ENCODE data around the gene GPANK1. TPM values are rescaled to one million over a fixed set of nuclear protein-coding genes. Genes with fewer than 3 reads are reported as not detected.

GPANK1 gene
- total and polyA plus RNA-seq, 2 of the 13 experiments (the other 11 are each of a cell fraction or from before 2014, with no cell fraction given) = 15.4 to 22.8 TPM

DNA sequence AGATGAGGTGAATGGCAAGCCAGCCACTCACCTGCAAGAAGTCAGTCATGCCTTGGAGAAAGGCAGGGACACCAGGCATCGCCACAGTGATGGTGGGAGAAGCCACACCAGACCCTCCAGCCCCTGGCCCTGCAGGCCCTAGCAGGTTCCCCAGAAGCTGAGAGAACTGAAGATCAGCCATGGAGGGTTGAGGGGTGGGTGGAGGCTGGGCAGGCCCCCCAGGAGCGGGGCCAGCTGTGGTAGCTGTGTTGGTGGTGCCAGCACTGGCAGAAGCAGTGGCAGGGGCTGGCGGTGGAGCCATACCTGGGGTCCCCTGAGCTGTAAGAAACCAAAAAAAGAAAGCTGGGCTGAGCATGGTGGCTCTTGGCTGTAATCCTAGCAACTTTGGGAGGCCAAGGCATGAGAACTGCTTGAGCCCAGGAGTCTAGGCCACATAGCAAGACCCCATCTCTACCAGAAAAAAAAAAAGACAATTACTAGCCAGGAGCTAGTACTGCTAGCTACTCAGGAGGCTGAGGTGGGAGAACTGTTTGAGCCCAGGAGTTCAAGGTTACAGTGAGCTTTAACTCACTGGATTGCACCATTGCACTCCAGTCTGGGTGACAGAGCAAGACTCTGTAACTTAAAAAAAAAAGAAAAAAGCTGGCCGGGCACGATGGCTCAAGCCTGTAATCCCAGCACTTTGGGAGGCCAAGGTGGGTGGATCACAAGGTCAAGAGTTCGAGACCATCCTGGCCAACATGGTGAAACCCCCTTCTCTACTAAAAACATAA, 21.8 kb downstream of the GPANK1 start (continued):
- TF ChIP-seq, protein P1, sequence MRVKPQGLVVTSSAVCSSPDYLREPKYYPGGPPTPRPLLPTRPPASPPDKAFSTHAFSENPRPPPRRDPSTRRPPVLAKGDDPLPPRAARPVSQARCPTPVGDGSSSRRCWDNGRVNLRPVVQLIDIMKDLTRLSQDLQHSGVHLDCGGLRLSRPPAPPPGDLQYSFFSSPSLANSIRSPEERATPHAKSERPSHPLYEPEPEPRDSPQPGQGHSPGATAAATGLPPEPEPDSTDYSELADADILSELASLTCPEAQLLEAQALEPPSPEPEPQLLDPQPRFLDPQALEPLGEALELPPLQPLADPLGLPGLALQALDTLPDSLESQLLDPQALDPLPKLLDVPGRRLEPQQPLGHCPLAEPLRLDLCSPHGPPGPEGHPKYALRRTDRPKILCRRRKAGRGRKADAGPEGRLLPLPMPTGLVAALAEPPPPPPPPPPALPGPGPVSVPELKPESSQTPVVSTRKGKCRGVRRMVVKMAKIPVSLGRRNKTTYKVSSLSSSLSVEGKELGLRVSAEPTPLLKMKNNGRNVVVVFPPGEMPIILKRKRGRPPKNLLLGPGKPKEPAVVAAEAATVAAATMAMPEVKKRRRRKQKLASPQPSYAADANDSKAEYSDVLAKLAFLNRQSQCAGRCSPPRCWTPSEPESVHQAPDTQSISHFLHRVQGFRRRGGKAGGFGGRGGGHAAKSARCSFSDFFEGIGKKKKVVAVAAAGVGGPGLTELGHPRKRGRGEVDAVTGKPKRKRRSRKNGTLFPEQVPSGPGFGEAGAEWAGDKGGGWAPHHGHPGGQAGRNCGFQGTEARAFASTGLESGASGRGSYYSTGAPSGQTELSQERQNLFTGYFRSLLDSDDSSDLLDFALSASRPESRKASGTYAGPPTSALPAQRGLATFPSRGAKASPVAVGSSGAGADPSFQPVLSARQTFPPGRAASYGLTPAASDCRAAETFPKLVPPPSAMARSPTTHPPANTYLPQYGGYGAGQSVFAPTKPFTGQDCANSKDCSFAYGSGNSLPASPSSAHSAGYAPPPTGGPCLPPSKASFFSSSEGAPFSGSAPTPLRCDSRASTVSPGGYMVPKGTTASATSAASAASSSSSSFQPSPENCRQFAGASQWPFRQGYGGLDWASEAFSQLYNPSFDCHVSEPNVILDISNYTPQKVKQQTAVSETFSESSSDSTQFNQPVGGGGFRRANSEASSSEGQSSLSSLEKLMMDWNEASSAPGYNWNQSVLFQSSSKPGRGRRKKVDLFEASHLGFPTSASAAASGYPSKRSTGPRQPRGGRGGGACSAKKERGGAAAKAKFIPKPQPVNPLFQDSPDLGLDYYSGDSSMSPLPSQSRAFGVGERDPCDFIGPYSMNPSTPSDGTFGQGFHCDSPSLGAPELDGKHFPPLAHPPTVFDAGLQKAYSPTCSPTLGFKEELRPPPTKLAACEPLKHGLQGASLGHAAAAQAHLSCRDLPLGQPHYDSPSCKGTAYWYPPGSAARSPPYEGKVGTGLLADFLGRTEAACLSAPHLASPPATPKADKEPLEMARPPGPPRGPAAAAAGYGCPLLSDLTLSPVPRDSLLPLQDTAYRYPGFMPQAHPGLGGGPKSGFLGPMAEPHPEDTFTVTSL (CRISPR knock-in tag; IDR thresholded peaks at IDR 0.05; ENCODE audit: borderline replicate concordance) = no peak
- TF ChIP-seq, protein P2, sequence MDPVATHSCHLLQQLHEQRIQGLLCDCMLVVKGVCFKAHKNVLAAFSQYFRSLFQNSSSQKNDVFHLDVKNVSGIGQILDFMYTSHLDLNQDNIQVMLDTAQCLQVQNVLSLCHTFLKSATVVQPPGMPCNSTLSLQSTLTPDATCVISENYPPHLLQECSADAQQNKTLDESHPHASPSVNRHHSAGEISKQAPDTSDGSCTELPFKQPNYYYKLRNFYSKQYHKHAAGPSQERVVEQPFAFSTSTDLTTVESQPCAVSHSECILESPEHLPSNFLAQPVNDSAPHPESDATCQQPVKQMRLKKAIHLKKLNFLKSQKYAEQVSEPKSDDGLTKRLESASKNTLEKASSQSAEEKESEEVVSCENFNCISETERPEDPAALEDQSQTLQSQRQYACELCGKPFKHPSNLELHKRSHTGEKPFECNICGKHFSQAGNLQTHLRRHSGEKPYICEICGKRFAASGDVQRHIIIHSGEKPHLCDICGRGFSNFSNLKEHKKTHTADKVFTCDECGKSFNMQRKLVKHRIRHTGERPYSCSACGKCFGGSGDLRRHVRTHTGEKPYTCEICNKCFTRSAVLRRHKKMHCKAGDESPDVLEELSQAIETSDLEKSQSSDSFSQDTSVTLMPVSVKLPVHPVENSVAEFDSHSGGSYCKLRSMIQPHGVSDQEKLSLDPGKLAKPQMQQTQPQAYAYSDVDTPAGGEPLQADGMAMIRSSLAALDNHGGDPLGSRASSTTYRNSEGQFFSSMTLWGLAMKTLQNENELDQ (CRISPR knock-in tag; IDR thresholded peaks at IDR 0.05; ENCODE audit: borderline replicate concordance) = no peak
- TF ChIP-seq SPEN (CRISPR knock-in tag; IDR thresholded peaks at IDR 0.05; ENCODE audit: low read depth) (no peak; the same call in 1 of the 2 replicates), ONECUT2 (CRISPR knock-in tag; IDR thresholded peaks at IDR 0.05) (no peak), ZSCAN9 (CRISPR knock-in tag; IDR thresholded peaks at IDR 0.05; ENCODE audit: borderline replicate concordance) (no peak), ZBTB7A (CRISPR knock-in tag; IDR thresholded peaks at IDR 0.05) (no peak), ZNF772 (CRISPR knock-in tag; IDR thresholded peaks at IDR 0.05) (no peak), ZNF674 (CRISPR knock-in tag; IDR thresholded peaks at IDR 0.05; ENCODE audit: low read depth) (no peak), NONO (IDR thresholded peaks at IDR 0.05) (no peak), NONO (CRISPR knock-in tag; conservative IDR thresholded peaks at IDR 0.05) (no peak), MTF1 (CRISPR knock-in tag; IDR thresholded peaks at IDR 0.05) (no peak), GATAD2A (CRISPR knock-in tag; IDR thresholded peaks at IDR 0.05) (peak; percentile 69; the same call in 1 of the 2 replicates), CEBPG (CRISPR knock-in tag; IDR thresholded peaks at IDR 0.05) (peak; percentile 60), EZH2 (conservative IDR thresholded peaks at IDR 0.05; ENCODE audit: low read depth, low read length) (no peak), NR2F6 (IDR thresholded peaks at IDR 0.05) (no peak), NR2F6 (CRISPR knock-in tag; IDR thresholded peaks at IDR 0.05) (no peak), ZNF782 (CRISPR knock-in tag; IDR thresholded peaks at IDR 0.05; ENCODE audit: borderline replicate concordance) (no peak), KDM4B (CRISPR knock-in tag; IDR thresholded peaks at IDR 0.05) (no peak), HES4 (CRISPR knock-in tag; IDR thresholded peaks at IDR 0.05; ENCODE audit: borderline replicate concordance) (no peak), ZNF232 (CRISPR knock-in tag; IDR thresholded peaks at IDR 0.05; ENCODE audit: borderline replicate concordance) (no peak; the same call in 1 of the 2 replicates), RFXANK (CRISPR knock-in tag; IDR thresholded peaks at IDR 0.05) (no peak), HMGA1 (CRISPR knock-in tag; conservative IDR thresholded peaks at IDR 0.05) (no peak), ZNF121 (CRISPR knock-in tag; IDR thresholded peaks at IDR 0.05) (peak; percentile 78), ETV5 (CRISPR knock-in tag; IDR thresholded peaks at IDR 0.05; ENCODE audit: borderline replicate concordance) (no peak), HCFC1 (IDR thresholded peaks at IDR 0.05; ENCODE audit: low read depth, low read length) (no peak), CHD4 (IDR thresholded peaks at IDR 0.05; ENCODE audit: borderline replicate concordance, low read length) (no peak), ZNF484 (CRISPR knock-in tag; IDR thresholded peaks at IDR 0.05; ENCODE audit: borderline replicate concordance, low read depth) (no peak)

All from HepG2 (cell line).